Jurkat, Clone E6-1 (cell line): Measurements from ENCODE around the gene NCOR2.

Experiments used
- DNase-seq: peaks from one replicate; pipeline ENCODE4 v3.0.0-alpha.2; 2011; ENCODE audit warnings: low read depth, low spot score
- H3K4me3 ChIP-seq: 2 replicates; pipeline ENCODE4 v1.5.1; 2011; ENCODE audit warnings: mild to moderate bottlenecking, low read length, control low read depth, moderate library complexity

Gene NCOR2

GRCh38 chr12:124550123-124551089 lies 17.0 kb downstream of the NCOR2 start:
- H3K4me3 ChIP-seq, result no peak overlapping the region
- DNase-seq, result no peak

GRCh38 chr12:124549629-124550028 lies 17.8 kb downstream of the NCOR2 start:
- no peak overlapping the region for H3K4me3 ChIP-seq
- no peak for DNase-seq

DNA sequence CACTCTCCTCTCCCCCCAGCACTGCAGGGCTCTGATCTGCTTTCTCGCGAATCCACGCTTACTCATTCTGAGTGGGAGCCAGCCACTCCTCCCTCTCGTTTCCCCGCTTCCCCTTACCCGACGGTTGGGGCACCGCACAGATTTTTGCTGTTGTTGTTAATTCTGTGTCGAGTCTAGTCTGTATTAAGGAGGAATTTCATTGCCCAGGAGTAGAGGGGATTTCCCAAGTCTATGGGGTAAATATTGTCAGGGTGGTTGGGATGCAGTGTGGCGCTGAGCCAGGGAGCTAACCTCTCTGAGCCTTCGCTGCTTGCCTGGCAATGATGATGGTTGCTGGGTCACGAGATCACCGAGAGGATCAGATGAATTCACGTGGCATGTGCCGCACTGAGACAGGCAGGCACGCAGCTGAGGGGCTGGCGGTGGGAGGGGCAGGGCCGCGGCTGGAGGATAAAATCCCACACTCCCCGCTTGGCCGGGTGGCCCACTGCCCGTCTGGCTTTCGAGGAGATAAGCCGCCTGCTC lies 18.5 kb downstream of the NCOR2 start:
- H3K4me3 ChIP-seq, result no peak overlapping the region
- DNase-seq, result no peak

GRCh38 chr12:124547626-124548025 lies 19.8 kb downstream of the NCOR2 start:
- DNase-seq, result no peak

DNA sequence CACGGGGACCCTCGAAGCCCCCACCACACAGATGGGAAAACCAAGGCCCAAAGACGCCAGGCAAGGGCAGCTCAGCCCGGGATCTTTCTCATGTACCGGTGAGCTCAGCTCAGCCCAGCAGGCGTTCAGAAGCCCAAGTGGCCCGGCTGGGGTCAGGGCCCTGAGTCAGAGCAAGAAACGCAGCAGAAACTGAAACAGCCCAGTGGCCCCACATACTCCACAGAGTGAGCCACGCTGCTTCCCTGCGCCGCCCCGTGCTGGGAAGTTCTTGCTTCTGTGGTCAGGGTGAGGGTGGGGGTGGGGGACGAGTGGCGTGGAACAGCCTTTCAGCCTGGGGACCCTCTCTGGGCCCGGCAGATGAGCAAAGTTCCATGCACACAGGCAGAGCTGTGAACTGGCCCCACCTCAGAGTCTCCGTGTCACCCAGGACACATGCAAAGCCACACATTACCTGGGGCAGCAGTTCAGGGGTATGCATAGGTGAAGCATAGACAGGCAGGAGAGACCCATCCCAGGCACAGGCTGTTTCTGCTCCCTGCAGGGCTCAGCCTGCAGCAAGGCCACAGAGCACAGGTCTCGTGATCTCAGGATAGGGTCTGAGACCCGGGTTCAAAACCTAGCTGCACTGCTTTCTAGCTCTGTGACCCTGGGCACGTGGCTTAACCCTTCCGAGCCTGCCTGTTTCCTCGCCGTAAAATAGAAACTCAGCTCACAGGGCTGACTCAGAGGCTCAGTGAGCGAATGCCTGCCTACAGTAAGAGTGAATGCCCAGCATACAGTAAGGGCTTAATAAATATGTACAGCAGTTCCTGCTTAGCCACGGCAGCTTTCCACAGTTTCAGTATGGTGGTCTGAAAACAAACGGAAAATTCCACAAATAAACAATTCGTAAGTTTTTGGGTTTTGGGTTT lies 21.6 kb downstream of the NCOR2 start:
- no peak overlapping the region for H3K4me3 ChIP-seq
- DNase-seq, result no peak

More at GRCh38 chr12:124547626-124548025, 19.8 kb downstream of the NCOR2 start:
- H3K4me3 ChIP-seq, result no peak overlapping the region

DNA sequence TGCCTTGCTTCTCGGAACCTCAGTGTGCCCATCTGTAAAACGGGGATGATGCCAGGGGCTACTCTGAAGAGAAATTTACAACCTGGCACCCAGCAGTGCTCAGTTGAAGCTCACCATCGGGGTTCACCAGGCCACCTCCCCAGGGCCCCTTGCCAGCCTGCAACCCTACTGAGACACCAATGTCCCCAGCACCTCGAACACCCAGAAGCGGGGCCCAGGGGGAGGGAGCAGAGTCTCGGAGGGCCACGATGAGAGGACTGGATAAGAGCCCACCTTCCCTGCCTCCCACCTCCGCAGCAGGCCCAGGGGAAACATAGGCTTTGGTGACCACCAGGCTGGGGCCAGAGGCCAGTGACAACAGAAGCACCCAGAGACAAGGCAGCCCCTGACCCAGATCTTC lies 22.4 kb downstream of the NCOR2 start:
- DNase-seq, result no peak
- H3K4me3 ChIP-seq, result no peak overlapping the region

DNA sequence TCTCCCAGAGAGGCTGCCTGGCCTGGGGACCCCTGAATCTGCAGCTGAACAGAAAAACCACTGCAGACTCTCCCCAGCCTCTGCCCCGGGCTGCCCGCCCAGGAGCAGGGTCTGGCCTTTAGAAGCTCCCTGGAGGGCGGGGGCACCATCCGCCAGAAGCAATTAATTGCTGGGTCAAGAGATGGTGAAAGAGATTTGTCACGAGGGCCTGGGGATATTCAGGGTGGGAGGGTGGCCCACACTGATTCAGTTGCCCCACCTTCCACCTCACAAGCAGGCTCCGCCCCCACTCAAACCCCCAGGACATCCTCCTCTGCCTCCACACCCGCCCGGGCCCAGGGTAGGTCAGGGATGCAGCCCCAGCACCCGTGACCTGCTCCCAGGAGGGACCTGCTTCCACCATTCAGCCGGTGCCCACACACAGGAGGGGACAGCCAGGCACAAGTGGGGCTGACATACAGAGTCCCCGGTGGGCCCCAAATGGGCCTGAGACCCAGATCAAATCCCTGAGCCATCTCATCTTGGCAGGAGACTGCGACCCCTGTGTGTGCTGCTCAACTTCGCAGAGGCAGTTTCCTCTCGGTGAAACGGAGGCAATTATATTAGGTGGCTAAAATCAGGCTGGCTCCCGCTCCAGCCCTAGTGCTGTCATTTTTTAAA lies 23.0 kb downstream of the NCOR2 start:
- DNase-seq, result no peak
- H3K4me3 ChIP-seq, result no peak overlapping the region

GRCh38 chr12:124543590-124544310 lies 23.7 kb downstream of the NCOR2 start:
- DNase-seq, result no peak
- no peak overlapping the region for H3K4me3 ChIP-seq

DNA sequence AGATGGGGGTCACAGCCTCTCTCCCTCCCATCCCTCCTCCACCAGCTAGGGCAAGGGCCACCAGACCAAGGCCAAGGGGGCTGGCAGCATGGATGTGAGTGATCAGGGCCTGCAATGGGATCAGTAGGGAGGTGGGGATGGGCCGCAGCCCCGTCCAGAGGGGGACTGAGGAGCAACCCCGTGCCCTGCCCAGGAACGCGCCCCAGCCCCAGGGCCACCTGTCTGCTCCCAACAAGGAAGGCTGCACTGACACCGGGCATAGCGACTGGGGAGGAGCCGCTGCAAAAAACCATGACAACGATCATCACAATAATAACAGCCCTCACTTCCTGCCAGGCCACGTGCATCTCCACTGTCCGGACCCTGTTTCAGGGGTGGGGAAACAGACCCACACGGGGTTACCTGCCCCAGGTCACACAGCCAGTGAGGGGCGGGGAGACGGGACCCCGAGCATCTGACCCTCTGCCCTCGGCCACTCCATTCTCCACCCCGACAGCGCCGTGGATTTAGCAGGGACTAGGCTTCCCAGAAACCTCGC lies 24.3 kb downstream of the NCOR2 start:
- H3K4me3 ChIP-seq, result no peak overlapping the region
- DNase-seq, result no peak

- H3K4me3 ChIP-seq, result no peak overlapping the region
- no peak for DNase-seq
These were observed 25.1 kb downstream of the NCOR2 start for GRCh38 chr12:124542021-124542949.

DNA sequence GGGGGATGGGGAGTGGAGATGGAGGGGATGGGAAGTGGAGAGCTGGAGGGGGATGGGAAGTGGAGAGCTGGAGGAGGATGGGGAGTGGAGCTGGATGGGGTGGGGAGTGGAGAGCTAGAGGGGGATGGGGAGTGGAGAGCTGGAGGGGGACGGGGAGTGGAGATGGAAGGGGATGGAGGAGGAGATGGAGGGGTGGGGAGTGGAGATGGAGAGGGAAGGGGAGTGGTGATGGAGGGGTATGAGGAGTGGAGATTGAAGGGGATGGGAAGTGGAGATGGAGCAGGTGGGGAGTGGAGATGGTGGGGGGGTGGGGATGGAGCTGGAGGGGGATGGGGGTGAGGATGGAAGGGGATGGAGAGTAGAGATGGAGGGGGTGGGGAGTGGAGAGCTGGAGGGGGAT lies 26.1 kb downstream of the NCOR2 start:
- DNase-seq, result no peak
- H3K4me3 ChIP-seq, result no peak overlapping the region

- DNase-seq, result no peak
These were observed 28.0 kb downstream of the NCOR2 start for GRCh38 chr12:124539084-124540041.

GRCh38 chr12:124538194-124539082 lies 29.0 kb downstream of the NCOR2 start:
- no peak overlapping the region for H3K4me3 ChIP-seq
- DNase-seq, result no peak

More at GRCh38 chr12:124539084-124540041, 28.0 kb downstream of the NCOR2 start:
- H3K4me3 ChIP-seq, result no peak overlapping the region

- DNase-seq, result no peak
- no peak overlapping the region for H3K4me3 ChIP-seq
These were observed 29.8 kb downstream of the NCOR2 start for GRCh38 chr12:124537525-124538193.

DNA sequence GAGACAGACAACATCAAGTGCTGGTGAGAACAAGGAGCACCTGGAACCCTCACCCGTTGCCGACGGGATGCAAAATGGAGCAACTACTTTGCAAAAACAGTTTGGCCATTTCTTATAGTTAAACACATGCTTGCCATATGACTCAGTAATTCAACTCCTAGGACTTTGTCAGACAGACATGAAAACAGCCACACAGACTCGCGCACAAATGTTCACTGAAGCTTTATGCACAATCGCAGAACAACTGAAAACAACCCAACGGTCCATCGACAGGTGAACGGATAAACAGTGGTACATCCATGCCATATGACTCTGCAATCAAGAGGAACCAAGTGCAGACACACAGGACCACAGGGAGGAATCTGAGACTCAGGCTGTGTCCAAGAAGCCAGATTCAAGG lies 30.8 kb downstream of the NCOR2 start:
- no peak overlapping the region for H3K4me3 ChIP-seq
- no peak for DNase-seq
